AG09309 (cell line): ENCODE data around the gene NUDT16L1.

ENCODE experiments used
- DNase-seq: peaks from one replicate; pipeline ENCODE4 v3.0.0-alpha.2; 2010; ENCODE audit warnings: low read depth
- H3K4me3 ChIP-seq: 2 replicates; pipeline ENCODE4 v1.5.1; 2011; ENCODE audit warnings: mild to moderate bottlenecking, low read depth, low read length, moderate library complexity; ENCODE audit not compliant: control insufficient read depth
- TF ChIP-seq, protein P1 (sequence below): IDR thresholded peaks from 2 replicates; pipeline ENCODE4 v1.5.1; 2011; ENCODE audit warnings: mild to moderate bottlenecking, low read depth, low read length, inconsistent platforms; ENCODE audit not compliant: insufficient read depth, control insufficient read depth; ENCODE audit errors: missing control alignments

The NUDT16L1 gene

GRCh38 chr16:4686497-4687210, 6.7 kb upstream of the NUDT16L1 start:
- TF ChIP-seq, protein P1, sequence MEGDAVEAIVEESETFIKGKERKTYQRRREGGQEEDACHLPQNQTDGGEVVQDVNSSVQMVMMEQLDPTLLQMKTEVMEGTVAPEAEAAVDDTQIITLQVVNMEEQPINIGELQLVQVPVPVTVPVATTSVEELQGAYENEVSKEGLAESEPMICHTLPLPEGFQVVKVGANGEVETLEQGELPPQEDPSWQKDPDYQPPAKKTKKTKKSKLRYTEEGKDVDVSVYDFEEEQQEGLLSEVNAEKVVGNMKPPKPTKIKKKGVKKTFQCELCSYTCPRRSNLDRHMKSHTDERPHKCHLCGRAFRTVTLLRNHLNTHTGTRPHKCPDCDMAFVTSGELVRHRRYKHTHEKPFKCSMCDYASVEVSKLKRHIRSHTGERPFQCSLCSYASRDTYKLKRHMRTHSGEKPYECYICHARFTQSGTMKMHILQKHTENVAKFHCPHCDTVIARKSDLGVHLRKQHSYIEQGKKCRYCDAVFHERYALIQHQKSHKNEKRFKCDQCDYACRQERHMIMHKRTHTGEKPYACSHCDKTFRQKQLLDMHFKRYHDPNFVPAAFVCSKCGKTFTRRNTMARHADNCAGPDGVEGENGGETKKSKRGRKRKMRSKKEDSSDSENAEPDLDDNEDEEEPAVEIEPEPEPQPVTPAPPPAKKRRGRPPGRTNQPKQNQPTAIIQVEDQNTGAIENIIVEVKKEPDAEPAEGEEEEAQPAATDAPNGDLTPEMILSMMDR = no peak
- H3K4me3 ChIP-seq = no peak overlapping the region
- DNase-seq = no peak

DNA sequence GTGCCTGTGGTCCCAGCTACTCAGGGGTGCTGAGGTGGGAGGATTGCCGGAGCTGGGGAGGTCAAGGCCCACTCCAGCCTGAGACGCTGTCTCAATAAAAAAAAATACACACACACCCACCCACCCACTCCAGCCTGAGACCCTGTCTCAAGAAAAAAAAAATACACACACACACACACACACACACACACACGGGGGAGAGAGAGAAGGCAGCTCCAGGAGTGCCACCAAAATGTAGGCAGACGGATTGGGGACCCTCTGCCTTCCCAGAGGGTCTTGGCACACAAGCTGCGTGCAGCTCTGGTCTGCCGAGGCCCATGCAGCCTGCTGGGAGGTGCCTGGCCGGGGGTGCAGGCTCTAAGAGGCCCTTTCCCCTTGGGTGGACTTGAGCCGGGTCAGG, 5.9 kb upstream of the NUDT16L1 start:
- DNase-seq = no peak
- no peak overlapping the region for H3K4me3 ChIP-seq
- TF ChIP-seq, protein P1 = no peak

DNA sequence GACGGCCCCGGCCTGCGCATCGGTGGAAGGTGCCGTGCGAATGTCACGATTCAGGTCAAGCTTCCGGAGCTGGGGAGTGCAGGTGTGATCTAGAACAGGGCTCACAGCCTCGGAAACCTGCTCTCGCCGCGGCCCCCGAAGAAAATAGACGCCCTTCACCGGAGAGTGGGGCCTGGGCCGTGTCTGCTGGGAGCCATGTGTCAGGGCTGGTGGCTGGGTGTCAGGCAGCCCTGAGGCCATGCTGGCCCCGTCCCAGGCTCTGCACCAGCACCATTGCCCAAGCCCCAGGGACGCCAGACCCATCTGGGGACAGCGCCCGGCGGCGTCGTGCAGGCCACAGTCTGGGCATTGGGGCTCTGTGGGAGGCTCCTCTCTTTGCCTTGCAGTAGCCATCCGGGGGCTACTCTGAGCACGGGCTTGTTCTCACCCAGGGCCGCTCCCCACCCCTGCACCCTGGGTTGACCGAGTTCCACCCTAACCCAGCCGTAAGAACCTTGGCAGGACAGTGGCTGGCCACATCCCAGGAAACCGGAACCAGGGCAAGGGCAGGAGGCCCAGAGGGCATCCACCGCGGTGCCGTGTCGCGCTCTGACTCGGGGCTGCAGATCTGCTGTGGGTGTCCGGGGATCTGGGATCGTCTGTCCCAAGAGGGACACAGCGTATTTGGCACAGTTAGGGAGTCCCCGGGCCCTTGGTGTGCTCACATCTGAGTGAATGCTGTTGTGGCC, 5.3 kb upstream of the NUDT16L1 start:
- no peak for DNase-seq
- H3K4me3 ChIP-seq = no peak overlapping the region
- TF ChIP-seq, protein P1 = no peak

GRCh38 chr16:4688674-4689045, 4.7 kb upstream of the NUDT16L1 start:
- H3K4me3 ChIP-seq = no peak overlapping the region
- TF ChIP-seq, protein P1 = no peak
- no peak for DNase-seq

DNA sequence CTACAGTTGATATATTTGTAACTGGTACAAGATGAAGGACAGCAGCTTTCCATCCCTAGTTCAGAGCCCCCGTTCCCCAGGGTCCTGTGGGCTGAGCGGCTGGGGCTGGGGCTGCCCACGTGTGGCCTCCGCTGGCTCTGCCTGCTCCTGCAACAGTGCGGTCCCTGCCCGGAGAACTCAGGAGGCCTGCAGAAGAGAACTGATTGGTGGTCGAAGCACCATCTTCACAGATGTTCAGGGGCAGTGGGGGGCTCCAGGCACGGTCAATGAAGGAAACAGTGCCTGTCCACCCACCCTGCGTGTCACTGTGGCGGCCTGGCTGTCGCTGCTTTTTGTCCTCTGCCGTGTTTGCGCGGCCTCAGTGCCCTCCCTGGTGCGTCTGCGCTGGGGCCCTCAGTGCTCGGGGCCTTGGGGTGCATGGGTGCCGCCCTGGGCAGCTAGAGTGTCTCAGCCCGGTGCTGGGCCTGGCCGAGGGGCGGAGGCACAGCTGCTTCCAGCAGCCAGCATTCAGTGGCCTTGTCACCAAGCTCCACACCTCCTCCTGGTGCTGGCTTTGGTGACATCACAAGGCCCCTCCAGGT, 4.2 kb upstream of the NUDT16L1 start:
- no peak for DNase-seq

More for the DNA sequence above, 4.2 kb upstream of the NUDT16L1 start:
- TF ChIP-seq, protein P1 = no peak
- H3K4me3 ChIP-seq = no peak overlapping the region
